LNCaP clone FGC (cell line): ENCODE measurements around the gene RGS16.
"Not testable (repeated sequence)": the region's sequence is repeated elsewhere in the genome, so short reads cannot be mapped to it uniquely, and the experiment has no call there.

Experiments used
- DNase-seq: peaks from one replicate; pipeline ENCODE4 v3.0.0-alpha.2; 2011; ENCODE audit warnings: low read depth
- H3K4me3 ChIP-seq: 2 replicates; pipeline ENCODE4 v1.5.1; 2011; ENCODE audit warnings: mild to moderate bottlenecking, low read depth, low read length, control low read depth
- CTCF ChIP-seq: IDR thresholded peaks from 2 replicates; pipeline ENCODE4 v1.5.1; 2012; ENCODE audit warnings: mild to moderate bottlenecking; ENCODE audit not compliant: control insufficient read depth, insufficient read depth; ENCODE audit errors: extremely low read depth

RGS16 gene

GRCh38 chr1:182635871-182636270 is 31.7 kb upstream of the RGS16 start:
- no peak for TF ChIP-seq CTCF
- no peak for DNase-seq
- H3K4me3 ChIP-seq: no peak overlapping the region

- H3K4me3 ChIP-seq: no peak overlapping the region
- DNase-seq: no peak
- TF ChIP-seq CTCF: no peak
These were observed 30.3 kb upstream of the RGS16 start for GRCh38 chr1:182634306-182635072.

- no peak for DNase-seq
- no peak overlapping the region for H3K4me3 ChIP-seq
- no peak for TF ChIP-seq CTCF
These were observed 29.6 kb upstream of the RGS16 start for GRCh38 chr1:182633657-182634281.

- no peak for TF ChIP-seq CTCF
- no peak for DNase-seq
- H3K4me3 ChIP-seq: no peak overlapping the region
These were observed 28.8 kb upstream of the RGS16 start for GRCh38 chr1:182633031-182633430.

- not testable (repeated sequence) for H3K4me3 ChIP-seq
These were observed 28.3 kb upstream of the RGS16 start for GRCh38 chr1:182632441-182632857.

GRCh38 chr1:182631954-182632353 is 27.8 kb upstream of the RGS16 start:
- no peak overlapping the region for H3K4me3 ChIP-seq
- TF ChIP-seq CTCF: no peak
- DNase-seq: no peak

More at GRCh38 chr1:182632441-182632857, 28.3 kb upstream of the RGS16 start:
- DNase-seq: not testable (repeated sequence)

GRCh38 chr1:182631053-182631677 is 27.0 kb upstream of the RGS16 start:
- DNase-seq: no peak
- TF ChIP-seq CTCF: no peak
- H3K4me3 ChIP-seq: no peak overlapping the region
